GM21360 (cell line): ENCODE measurements around the gene REM1.

Source experiments
- ATAC-seq: cut with Tn5 transposase; IDR thresholded peaks from one replicate; pipeline ENCODE4 v1.9.1; 2021; ENCODE audit warnings: mild to moderate bottlenecking, moderate library complexity; ENCODE audit not compliant: unreplicated experiment

REM1 gene

DNA sequence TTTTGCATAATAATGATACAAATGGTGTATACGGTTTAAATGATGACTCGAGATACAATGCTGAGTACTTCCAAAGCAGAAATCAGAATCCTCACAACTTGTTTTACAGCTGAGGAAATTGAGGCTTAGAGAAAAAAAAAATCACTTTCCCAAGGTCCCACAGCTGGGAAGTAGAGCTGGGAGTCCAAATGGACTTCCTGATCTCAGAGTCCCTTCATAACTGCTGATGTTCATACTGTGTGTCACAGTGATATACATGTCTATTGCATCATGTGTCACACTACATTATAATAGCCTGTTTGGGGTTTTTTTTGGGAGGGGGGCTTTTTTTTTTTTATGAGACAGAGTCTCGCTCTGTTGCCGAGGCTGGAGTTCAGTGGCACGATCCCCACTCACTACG lies 47.6 kb downstream of the REM1 start:
- no peak for ATAC-seq

DNA sequence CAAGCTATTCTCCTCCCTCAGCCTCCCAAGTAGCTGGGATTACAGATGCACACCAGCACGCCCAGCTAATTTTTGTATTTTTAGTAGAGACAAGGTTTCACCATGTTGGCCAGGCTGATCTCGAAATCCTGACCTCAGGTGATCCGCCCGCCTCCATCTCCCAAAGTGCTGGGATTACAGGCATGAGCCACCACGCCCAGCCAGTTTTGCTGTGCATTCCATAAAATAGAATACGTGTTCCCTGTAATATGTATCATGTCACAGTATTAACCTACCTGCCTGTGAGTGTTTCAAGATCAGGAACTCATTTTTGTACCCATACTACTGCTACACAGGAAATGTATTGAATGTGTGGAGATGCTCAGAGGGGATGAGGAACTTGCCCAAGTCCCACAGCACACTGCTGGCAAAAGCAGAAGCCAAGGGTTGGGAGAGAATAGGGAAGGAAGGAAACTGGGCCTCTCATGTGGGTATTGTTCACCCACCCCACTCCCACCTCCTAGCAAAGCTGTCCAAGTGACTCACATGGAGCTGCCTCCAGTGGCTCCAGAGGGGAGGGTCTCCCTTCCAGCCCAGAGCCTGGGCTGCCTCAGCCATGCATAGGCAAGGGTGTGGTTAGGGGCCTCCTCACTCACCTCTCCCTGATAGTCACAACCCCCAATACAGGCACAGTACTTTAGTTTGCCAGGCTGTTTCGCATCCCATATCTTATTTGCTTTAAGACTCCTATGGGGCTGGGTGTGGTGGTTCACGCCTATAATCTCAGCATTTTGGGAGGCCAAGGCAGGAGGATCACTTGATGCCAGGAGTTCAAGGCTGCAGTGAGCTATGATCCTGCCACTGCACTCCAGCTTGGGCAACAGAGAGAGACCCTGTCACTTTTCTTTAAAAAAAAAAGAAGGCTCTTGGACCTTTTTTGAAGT lies 48.5 kb downstream of the REM1 start:
- ATAC-seq = no peak

DNA sequence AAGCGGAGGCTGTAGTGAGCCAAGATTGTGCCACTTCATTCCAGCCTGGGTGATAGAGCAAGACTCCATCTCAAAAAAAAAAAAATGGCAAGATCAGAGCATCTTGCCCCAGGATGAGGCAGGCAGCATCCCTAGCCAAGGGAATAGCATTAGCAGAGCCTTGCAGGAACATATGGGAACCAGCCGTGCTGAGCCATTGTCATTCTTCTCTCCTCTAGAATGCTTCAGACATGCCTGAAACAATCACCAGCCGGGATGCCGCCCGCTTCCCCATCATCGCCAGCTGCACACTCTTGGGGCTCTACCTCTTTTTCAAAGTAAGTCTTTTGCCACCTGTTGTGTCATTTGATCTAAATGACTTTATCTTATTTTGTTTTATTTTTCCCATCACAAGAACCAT lies 52.2 kb downstream of the REM1 start:
- ATAC-seq = no peak
